Left renal cortex interstitium (tissue), 4 donors: ENCODE measurements around the gene PDLIM7. TPM values are rescaled to one million over a fixed set of nuclear protein-coding genes. Genes with fewer than 3 reads are reported as not detected.

Experiments used
- DNase-seq, 4 donors: peaks; one replicate each; pipeline ENCODE4 v3.0.0-alpha.2; 2013; ENCODE audit warnings: low read depth in 4 of 4, low spot score in 2 of 4, missing footprints in 1 of 4
- polyA plus RNA-seq, 4 donors: library from polyadenylated mRNA; unstranded; fragments of 120-200 nt; gene quantifications; one replicate each; pipeline ENCODE4 v1.2.1, GENCODE V29; 2013; ENCODE audit not compliant: insufficient read length in 4 of 4

The PDLIM7 gene
- polyA plus RNA-seq, 4 donors = 68.1 to 166 (median 130) TPM

DNA sequence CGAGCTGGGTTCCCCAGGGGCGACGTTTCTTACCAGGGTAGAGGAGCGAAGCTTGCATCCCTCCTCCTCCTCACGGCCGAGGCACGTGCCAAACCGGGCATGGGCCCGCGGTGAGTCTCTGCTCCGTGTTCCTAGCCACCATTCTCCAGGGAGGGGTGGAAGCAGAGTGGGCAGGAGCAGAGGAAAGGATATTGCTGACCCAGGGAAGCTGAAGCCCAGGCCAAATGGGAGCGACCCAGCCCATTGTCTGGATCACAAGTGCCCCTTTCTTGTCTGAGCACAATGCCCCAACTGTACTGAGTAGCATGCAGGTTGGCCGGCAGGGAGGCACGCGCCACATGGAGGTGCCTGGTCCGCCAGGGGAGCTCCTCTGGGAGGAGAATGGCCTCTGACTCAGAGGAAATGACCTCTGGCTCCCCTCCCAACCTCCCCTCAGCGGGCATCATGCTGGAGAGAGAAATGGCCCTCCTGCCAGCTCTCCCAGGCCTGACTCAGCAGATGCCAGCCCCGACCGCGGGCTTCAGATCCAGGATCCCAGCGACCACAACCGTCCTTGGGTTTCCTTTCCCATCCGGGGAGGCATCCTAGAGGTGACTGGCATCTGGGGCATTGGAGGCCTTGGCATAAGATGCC lies 49.7 kb downstream of the PDLIM7 start:
- no peak for DNase-seq

DNA sequence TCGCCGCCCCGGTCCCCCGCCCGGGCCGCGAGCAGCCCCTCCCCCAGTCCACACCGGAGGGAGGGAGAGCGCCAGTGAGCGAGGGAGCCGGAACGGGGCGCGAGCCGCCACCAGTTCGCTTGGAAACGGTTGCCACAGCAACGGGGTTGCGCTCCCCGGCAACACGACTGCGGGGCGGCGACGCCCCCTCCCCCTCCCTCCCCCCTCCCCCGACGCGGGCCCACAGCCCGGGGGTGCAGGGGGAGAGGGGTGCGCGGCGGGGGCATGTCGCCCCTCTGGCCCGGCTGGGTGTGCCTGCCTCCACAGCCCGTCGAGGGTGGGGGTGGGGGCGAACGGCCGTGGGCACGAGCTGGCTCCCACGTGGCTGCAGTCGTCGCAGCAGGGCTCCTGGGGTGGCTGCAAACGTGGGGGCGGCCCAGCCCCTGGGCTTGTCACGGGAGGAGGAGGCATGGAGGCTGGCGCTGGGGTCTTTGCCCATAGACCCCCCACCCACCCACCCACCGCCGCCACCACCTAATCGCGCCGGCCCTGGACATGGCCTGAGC lies 50.3 kb downstream of the PDLIM7 start:
- DNase-seq = peak in 1 of 4 donors; percentile 58

DNA sequence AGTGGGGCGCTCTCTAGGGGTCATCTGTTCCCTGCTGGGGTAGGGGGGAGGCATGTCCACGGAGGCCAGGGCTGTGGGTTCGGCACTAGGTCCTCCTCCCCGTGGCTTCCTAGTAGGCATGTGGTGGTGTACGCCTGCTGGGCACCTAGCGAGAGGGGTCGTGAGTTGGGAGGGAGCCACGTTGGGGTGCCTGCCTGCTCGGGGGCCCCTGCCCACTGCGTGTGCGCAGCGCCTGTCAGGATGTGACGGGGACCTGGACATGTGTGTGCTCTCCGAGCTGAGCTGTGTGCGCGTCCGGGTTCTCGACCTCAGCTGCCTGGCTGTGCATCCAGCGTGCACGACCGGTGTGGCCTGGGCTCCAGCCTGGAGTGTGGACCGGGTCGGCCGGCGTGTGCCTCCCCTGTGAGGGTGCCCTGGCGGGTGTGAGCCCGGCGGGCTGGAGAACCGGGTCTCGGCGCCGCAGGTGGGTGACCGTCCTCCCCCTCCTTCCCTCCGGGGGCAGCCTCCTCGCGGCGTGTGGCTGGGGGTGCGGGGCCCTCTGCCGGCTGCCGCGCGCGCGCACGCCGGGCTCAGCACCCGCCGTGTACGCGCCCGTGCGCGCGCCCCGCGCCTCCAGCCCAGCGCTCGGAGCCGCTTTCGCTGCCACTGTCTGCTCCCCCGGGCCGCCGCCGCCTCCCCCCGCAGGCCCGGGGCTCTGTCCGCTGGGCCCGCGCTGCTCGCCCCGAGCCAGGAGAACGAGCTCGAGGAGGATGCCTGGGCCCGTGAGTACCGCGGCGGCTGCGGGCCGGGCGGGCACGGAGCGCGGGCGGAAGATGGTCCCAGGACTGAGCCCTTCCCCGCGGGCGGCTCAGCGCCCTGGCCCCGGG lies 51.0 kb downstream of the PDLIM7 start, which contains the start of gene PRR7:
PRR7 (plus strand) TSS at position 615 of the 866 bp plus-strand sequence. CDS start 8,254 bp downstream, outside the sequence.
- DNase-seq = peak in 2 of 4 donors; percentile 46 to 48

DNA sequence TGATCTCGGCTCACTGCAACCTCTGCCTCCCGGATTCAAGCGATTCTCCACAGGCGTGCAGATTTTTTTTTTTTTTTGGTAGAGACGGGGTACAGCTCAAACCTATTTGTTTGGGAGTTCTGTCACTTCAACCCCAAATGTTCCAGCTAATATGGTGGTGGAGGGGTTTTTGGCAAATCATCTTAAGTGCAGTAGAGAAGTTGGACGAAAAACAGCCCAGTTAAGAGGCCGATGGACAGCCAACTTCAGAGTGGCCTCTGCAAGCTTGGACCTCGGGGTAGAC lies 51.5 kb downstream of the PDLIM7 start:
- no peak for DNase-seq

DNA sequence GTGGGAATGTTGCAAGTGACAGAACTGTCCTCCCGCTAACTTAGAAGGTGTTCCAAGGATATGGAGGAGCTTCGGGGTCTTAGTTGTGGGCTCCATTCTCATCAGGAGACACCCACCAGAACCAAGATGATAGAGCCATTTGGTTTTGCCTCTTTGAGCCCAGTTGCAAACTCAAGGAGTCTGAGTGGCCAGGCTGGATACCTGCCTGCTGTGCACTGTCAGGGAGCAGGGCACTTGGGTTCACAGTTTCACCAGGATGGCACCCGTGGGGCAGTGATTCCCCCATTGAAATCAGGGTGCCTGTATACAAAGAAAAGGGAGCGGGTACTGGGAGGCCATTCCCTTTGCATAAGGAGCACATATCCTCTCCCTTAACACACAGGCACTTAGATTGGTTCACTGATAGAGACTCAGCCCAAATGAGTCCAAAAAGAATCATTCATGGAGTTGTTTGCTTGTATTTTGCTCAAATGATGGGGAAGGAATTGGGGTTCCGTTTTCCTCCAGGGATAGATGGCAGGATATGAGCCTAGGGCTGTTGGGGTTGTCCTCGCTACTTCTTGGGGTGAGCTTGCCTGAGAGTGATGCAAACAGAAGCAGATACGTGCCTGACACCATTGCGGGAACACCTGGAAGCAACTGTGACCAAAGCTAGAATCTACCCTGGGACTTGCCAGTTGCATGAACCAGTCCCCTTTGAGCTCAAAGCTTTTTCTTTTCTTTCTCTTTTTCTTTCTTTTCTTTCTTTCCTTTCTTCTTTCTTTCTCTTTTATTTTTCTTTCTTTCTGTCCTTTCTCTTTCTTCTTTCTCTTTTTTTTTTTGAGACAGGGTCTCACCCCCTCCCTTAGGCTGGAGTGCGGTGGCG lies 52.1 kb downstream of the PDLIM7 start:
- no peak for DNase-seq

DNA sequence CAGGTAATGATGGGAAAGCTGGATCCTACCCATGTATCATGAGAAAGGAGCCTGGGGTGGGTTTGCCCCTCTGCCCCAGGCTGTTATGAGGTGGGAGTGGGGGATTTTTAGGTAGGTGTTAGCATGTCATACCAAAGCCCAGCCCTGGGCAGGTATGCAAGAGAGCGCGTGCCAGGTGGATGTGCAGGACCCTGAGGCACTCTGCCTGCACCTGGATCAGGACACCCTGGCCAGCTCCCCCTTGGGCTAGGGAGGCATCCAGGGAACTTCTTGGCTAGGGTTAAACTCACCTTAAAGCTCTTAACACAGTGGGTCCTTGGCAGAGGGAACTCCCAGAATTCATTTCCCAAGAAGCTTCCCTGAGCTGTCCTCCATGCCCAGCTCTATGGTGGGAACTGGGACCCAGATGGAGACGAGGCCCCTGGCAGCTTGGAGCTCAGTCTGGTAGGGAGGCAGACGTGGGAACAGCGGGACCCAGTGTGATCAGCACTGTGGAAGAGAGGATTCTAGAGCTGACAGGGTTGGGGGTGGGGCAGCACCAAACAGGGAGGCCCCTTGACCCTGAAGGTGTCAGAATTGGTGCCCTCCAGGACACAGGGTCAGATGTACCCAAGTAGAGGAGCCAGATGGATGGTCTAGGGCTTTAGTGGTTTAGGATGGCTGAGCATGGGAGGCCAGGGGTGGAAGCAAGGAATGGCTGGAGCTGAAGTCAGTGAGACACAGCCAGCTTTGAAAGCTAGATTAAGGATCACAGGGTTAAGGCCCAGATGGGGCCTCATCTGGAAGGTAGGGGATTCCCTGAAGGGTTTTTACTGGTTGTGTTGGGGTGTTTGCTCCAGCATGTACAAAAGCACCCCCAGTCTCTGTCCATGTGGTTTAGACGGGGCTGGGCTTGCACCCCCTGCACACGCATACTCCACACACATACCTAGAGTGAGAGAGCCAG lies 53.0 kb downstream of the PDLIM7 start:
- no peak for DNase-seq

DNA sequence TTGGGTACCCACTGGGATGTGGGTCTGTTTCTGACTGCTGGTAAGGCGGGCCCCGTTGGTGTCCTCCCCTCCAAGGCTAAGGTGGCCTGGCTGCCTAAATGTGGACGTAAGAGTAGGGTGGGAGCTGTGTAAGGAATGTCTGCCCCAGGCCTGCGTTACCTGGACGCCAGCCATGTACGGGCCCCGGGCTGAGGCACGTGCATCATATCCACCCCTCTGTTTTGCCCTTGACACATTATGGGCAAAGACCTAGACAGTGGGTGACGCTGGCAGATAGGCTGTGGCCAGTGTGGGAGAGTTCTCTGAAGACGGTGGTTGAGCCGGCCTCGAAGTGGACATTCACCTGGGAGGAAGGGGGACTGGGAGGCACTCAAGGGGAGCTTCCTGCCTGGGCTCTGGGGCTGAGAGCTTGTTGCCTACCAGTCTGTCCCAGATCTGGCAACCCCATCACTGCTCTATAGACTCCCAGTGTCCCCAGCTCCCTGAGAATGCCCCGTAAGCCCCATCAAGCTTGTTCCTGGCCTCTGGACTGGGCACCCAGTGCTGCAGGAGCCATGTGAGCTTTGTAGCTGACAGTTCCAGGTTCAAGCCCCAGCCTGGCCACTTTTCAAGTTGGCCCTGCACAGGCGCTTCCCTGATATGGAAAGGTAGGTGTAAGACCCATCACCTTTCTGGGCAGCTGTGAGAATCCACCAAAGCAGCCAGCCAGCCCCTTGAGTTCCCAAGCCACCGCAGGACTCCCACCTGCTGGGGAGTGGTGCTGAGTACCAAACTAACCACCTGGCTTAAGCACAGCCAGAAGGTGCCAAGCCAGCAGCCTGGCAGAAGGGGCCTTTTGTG lies 54.0 kb downstream of the PDLIM7 start:
- DNase-seq = no peak

DNA sequence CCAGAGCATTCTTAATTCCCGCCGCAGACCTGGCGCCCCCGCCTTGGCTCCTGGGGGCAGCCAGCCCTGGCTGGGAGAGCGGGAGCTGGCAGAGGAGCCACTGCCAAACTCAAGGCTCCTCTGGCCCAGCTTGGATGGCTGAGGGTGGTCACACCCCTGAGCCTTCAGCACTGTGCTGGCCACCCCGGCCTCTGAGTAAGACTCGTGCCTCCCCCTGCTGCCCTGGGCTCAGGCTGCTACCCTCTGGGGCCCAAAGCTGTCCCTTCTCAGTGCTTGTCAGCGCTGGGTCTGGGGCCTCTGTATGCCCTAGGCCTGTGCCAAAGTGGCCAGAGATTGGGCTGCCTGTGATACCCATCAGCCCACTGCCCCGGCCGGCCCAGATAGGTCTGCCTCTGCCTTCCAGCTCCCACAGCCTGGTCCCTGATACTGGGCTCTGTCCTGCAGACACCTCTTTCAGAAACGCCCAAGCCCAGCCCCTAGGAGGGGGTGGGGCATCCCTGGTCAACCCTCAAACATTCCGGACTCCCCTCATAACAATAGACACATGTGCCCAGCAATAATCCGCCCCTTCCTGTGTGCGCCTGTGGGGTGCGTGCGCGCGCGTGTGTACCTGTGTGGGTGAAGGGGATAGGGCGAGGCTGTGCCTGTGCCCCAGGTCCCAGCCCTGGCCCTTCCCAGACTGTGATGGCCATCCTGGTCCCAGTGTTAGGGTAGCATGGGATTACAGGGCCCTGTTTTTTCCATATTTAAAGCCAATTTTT lies 55.2 kb downstream of the PDLIM7 start:
- no peak for DNase-seq

DNA sequence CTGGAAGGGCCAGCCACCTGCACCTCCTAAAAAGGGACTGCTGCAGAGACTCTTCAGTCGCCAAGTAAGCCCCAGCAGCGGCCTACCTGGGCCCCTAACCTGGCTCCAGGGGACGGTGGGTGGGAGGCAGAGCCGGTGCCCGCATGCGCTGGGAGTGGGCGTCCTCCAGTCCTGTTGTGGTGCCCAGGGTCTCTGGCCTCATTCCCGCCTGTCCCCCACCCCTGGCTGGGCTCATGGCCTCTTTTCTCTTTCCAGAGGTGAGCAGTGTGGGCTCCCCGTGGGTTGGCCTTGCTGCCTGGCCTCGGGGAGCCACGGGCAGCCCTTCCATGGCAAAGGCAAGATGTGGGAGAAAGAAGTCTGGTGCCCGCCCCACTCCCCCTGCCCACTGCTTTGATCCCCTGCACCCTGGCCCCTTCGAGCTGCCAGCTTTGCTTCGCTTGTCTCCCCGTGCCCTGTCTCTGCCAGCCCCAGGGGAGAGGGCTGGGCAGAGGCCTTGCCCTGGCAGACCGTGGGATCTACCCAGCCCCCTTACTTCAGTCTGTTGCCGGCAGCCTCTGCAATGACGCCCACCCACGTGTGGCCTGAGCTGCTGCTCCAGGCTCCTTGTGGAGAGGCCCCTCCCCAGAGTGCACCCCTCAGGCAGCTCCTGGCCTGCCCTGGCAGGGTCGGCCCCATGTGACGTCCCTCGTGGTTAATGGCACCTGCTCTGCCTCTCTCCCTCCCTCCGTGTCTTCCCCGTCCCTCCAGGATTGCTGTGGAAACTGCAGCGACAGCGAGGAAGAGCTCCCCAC lies 56.2 kb downstream of the PDLIM7 start:
- no peak for DNase-seq

DNA sequence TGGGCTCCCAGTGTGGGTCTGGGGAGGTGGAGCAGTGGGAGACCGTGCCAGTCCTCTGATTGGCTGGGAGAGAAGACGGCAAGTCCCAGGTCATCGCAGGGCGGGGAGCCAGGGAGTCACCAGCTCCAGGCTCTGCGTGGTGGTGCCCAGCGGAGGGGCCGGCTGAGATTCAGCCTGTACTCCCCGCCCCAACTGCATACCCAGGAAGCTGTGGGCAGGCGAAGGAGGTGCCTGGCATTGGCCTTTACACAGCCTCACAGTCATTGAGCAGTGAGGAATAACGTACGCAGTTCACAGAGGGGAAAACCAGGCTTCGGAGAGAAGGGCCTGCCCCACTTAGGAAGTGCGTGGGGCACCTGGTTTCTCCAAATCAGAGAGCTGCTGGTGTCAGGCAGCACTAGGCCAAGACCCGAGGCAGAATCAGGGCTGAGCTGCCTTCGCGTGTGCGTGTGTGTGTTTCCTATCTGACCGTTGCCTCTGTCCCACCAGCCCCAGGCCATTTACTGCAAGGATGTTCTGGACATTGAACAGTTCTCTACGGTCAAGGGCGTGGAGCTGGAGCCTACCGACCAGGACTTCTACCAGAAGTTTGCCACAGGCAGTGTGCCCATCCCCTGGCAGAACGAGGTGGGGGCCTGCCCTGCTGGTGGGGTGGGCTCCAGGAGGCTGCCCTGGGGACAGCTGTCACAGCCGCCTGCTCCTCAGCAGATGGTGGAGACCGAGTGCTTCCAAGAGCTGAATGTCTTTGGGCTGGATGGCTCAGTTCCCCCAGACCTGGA lies 57.0 kb downstream of the PDLIM7 start:
- no peak for DNase-seq

DNA sequence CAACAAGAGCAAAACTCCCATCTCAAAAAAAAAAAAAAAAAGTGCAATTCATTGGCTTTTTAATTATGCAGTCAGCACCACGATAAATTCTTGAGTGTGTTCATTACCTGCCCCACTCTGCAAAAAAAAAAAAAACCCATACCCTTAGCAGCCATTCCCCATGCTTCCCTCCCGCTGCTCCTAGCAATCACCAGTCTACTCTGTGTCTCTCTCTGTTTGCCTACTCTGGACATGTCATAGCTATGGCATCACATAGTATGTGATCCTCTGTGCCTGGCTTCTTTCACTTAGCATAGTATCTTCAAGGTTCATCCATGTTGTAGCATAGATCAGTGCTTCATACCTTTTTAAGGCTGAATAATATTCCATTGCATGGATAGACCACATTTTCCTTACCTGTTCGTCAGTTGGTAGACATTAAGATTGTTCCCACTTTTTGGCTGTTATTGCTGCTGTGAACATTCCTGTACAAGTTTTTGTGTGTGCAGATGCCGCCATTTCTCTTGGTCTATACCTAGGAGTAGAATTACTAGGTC lies 57.8 kb downstream of the PDLIM7 start:
- no peak for DNase-seq

DNA sequence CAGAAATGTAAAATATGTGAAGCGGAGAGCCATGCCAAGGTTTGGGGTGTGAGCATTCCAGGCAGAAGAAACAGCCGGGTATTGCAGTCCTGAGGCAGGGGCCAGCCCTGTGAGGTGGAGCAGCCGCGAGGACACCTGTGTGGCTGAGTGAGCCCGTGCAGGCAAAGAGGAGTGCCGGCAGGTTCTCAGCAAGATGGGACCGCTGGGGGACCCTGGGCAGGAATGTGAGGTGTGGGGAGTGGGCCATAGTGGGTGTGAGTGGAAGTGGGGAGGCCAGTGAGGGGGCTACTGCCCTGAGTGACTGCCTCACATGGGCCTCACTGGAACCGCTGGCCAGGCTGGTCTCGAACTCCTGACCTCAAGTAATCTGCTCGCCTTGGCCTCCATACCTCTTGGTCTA lies 58.9 kb downstream of the PDLIM7 start:
- no peak for DNase-seq

DNA sequence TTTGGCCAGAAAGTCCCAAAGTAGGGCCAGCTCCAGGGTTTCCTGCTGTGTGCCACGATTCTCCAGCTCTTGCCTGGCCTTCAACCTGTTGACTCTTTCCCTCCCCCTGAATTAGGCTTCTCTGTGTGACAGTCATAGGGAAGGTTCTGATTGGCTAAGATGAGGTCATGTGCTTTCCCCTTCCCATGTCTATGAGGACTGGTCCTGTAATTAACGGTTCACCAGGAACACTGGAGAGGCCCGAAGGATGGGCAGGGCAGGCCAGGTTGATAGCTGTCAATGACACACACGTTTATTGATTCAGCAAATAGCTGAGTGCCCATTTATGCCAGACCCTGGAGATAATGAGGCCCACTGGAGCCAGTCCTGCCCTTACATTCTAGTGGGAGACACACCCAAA lies 59.8 kb downstream of the PDLIM7 start:
- no peak for DNase-seq

DNA sequence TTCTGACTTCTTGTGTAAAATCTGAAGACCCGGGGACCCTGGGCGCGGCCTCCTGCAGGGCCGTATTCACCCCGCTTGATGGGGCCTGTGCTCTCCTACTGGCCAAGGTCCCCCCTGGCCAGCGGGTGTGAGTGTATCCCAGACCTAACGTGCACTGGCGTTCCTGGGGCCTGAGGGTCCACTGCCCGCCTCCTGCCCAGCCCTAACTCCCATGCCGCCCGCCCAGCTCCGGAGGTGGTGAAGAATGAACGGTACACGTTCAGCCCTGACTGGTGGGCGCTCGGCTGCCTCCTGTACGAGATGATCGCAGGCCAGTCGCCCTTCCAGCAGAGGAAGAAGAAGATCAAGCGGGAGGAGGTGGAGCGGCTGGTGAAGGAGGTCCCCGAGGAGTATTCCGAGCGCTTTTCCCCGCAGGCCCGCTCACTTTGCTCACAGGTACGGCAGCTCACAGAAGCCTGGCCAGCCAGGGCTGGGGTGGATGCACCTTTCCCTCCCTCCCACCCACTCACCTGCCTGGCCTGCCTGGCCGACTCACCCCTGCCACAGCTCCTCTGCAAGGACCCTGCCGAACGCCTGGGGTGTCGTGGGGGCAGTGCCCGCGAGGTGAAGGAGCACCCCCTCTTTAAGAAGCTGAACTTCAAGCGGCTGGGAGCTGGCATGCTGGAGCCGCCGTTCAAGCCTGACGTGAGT lies 61.4 kb downstream of the PDLIM7 start:
- DNase-seq = no peak

DNA sequence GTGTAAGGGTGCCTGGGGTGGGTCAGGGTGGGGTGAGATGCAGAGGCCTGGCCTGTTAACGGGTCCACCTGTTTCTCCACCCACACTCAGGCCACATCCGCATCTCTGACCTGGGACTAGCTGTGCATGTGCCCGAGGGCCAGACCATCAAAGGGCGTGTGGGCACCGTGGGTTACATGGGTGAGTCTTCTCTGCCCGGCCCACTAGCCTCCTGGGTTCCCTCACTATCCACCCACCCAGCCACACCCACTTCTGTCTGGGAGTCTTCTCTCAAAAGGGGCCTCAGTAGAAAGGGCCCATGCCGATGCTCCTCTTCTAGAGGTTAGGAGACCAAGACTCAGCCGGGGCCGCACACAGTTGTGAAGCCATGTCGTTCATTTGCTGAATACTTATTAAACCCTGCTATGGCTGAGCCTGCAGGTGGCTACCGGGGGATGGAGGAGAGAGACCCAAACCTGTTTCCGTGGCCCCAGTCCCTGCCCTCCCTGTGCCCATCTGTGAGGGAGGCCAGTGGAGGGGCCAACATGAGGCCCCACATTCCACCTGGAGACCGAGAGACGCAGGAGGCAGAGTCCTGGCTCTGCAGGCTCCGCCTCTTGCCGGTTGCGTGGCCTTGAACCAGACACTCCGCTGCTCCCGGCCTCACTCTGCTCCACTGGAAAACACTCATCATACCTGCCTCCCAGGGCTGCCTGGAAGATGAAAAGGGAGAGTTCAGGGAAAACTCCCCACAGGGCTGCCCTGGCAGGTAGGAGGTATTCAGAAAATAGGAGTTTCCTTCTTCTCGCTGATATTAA lies 62.3 kb downstream of the PDLIM7 start:
- no peak for DNase-seq
